ENCODE measurements around the gene MED12L.

DNA sequence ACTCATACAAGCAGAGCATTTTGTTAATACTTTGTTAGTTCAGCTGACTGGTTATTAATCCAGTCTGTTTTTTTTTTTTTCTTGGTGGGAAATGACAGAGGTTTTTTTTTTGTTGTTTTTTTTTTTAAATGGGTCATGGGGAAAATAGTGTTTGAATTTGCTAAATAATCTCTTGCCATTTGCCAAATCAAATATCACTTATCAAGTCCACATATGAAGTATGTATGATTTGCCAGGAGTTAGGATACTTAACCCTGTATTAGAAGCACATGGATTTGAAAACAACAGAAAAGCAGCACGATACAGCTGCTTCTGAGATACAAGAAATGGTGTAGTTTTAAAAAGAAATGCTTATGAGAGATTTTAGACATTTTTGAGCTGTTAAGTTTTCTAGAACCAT is 171.3 kb downstream of the MED12L start:
- TF ChIP-seq POU6F1 (CRISPR knock-in tag; IDR thresholded peaks at IDR 0.05; ENCODE audit: borderline replicate concordance, low read depth) = no peak
- no peak for TF ChIP-seq OSR1 (CRISPR knock-in tag; IDR thresholded peaks at IDR 0.05)
- no peak for TF ChIP-seq PATZ1 (CRISPR knock-in tag; IDR thresholded peaks at IDR 0.05; ENCODE audit: borderline replicate concordance)
- no peak for TF ChIP-seq RARB (CRISPR knock-in tag; IDR thresholded peaks at IDR 0.05)
- TF ChIP-seq ZC3H10 (CRISPR knock-in tag; IDR thresholded peaks at IDR 0.05) = no peak
